Lung (tissue), 12 donors: ENCODE data around the gene CAMSAP3. TPM values are rescaled to one million over a fixed set of nuclear protein-coding genes. Genes with fewer than 3 reads are reported as not detected.
A peak's percentile ranks its signal among the peaks of the same experiment; 100 is the strongest.

ENCODE experiments used
- ATAC-seq: fragments of 200-7000 bp; cut with Tn5 transposase; one replicate; pipeline ENCODE4 v1.9.1; 2020; ENCODE audit warnings: moderate number of reproducible peaks; ENCODE audit not compliant: insufficient read depth, low FRiP score
- DNase-seq, 3 donors: peaks; one replicate each; pipeline ENCODE4 v3.0.0-alpha.2; 2013 to 2017
- H3K27ac ChIP-seq, 2 donors: one replicate each; pipeline ENCODE4 v1.5.1; 2013; ENCODE audit warnings: mild to moderate bottlenecking in 2 of 2, moderate library complexity in 2 of 2, control low read depth in 1 of 2, inconsistent platforms in 1 of 2, low read depth in 1 of 2, low read length in 1 of 2
- H3K27me3 ChIP-seq, 3 donors: one replicate each; pipeline ENCODE4 v1.5.1; 2013; ENCODE audit warnings: low read length in 2 of 3; ENCODE audit not compliant: control insufficient read depth in 3 of 3, insufficient read depth in 3 of 3
- H3K36me3 ChIP-seq, 4 donors: one replicate each; pipeline ENCODE4 v1.5.1; 2013; ENCODE audit warnings: low read length in 4 of 4, mild to moderate bottlenecking in 1 of 4, moderate library complexity in 1 of 4; ENCODE audit not compliant: control insufficient read depth in 4 of 4, insufficient read depth in 4 of 4
- H3K4me1 ChIP-seq, 5 donors: one replicate each; pipeline ENCODE4 v1.5.1; 2013; ENCODE audit warnings: low read length in 5 of 5, mild to moderate bottlenecking in 2 of 5, moderate library complexity in 1 of 5; ENCODE audit not compliant: control insufficient read depth in 5 of 5, insufficient read depth in 5 of 5
- H3K4me3 ChIP-seq: one replicate; pipeline ENCODE4 v1.5.1; 2013; ENCODE audit warnings: mild to moderate bottlenecking, control low read depth, moderate library complexity
- H3K9ac ChIP-seq, 2 donors: one replicate each; pipeline ENCODE4 v1.5.1; 2013; ENCODE audit warnings: low read length in 2 of 2, control low read depth in 1 of 2; ENCODE audit not compliant: insufficient read depth in 1 of 2
- H3K9me3 ChIP-seq, 4 donors: one replicate each; pipeline ENCODE4 v1.5.1; 2013; ENCODE audit warnings: low read length in 3 of 4, mild to moderate bottlenecking in 1 of 4, moderate library complexity in 1 of 4; ENCODE audit not compliant: control insufficient read depth in 4 of 4, insufficient read depth in 3 of 4
- CTCF ChIP-seq: IDR thresholded peaks from 2 replicates; pipeline ENCODE4 v1.5.1; 2012; ENCODE audit warnings: mild to moderate bottlenecking; ENCODE audit errors: control extremely low read depth, extremely low read depth
- WGBS, 2 donors: extraction: QIAGEN DNeasy Blood & Tissue Kit; methylation state at CpG; one replicate each; pipeline ENCODE4 v1.1.7; 2013; 5-methylcytosine and 5-hydroxymethylcytosine counted together
- polyA plus RNA-seq, 2 donors: library from polyadenylated mRNA; stranded (reverse); fragments of 200-250 nt; gene quantifications; one replicate each; pipeline ENCODE4 v1.2.1, GENCODE V29; 2013
- total RNA-seq, 2 donors: library from RNA; depleted of rRNA in 1 of 2; stranded (reverse); fragments of >200 nt in 1 of 2; gene quantifications; one replicate each; pipeline ENCODE4 v1.2.1, GENCODE V29; 2014 to 2021
- donor health status: control.
- donor health status: control.
- donor health status: Bipolar disorder and iron deficiency.
- donor health status: healthy.
- donor health status: DM: yes; HTN: yes; CAD: no.

CAMSAP3 gene
- total and polyA plus RNA-seq, 4 donors, result 9.2 to 30.4 (median 19.2) TPM

- peak within 1 kb of the TSS in 1 of 2 donors; percentile 86 for H3K27ac ChIP-seq
- H3K27me3 ChIP-seq, result peaks cover 0 to 3% (median 0%) of the 10 kb centered on the region in 3 donors
- peak within 1 kb of the TSS; percentile 51 for H3K4me3 ChIP-seq
- ATAC-seq, result peak; percentile 93
- H3K9me3 ChIP-seq, result peaks cover 0 to 2% (median 0%) of the 10 kb centered on the region in 4 donors
- no peak for TF ChIP-seq CTCF
- peaks cover 0 to 12% (median 3%) of the 10 kb centered on the region in 4 donors for H3K36me3 ChIP-seq
- WGBS, 2 donors, result 4 to 7% methylated on average over 43 to 61 of the region's 61 CpGs
- peak; percentile 33 to 76 (median 59) for DNase-seq
- H3K9ac ChIP-seq, result peak within 1 kb of the TSS; percentile 1 to 37
- peaks cover 0 to 12% (median 0%) of the 10 kb centered on the region in 5 donors for H3K4me1 ChIP-seq
Measured at GRCh38 chr19:7636691-7637373, 41.2 kb downstream of the CAMSAP3 start, which contains the start of gene STXBP2. STXBP2 (plus strand) TSS chr19:7637110; CDS start chr19:7637150, 40 bp downstream.

DNA sequence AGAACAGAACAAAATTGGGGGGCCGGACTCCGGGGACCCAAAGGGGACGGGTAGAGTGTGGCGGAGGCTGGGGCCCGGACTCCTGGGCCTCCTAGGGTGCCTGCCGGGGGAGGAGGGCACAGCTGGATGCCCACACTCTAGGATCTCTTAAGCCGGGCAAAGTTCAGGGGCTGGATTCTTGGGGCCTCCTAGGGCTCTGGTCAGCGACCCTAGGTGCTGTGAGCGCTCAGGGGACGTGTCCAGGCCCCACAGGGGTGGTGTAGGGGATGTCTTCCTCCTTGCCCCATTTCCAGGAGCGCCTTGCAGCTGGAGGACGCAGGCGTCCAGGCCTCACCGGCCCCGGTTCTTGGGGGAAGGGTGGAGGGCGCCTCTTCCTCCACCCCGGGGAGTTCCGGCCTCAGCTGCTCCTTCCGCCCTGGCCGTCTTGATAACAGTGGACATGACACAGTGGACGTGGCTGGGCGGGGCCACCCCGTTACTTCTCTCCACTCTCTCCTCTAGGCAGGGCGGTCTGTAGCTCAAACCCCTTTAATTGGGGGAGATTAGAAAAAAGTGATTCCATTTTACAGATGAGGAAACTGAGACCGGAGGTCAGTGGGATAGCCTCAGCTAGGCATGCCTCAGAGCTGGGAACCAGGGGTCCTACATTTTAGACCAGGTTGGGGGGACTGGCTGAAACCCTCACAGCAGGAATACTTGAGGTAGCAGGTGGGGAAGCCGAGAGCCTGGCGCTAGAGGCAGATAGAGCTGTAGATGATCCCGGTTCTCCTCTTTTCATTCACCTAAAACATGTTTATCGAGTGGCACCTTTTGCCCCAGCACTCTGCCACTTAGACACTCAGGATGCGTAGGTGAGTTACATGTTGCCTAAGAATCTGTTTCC is 42.0 kb downstream of the CAMSAP3 start:
- no peak for TF ChIP-seq CTCF
- WGBS, 2 donors, result 26 to 29% methylated on average over 30 of the region's 30 CpGs
- Histone ChIP-seq H3K4me1 (peaks cover 0 to 12% (median 0%) of the 10 kb centered on the region in 5 donors), H3K4me3 (peak overlapping the region; percentile 51), H3K27me3 (peaks cover 0 to 3% (median 0%) of the 10 kb centered on the region in 3 donors), H3K9me3 (peaks cover 0 to 2% (median 0%) of the 10 kb centered on the region in 4 donors), H3K9ac (peak overlapping the region; percentile 1 to 37), H3K36me3 (peaks cover 0 to 9% (median 3%) of the 10 kb centered on the region in 4 donors), H3K27ac (peak overlapping the region in 1 of 2 donors; percentile 86)
- no peak for DNase-seq
- ATAC-seq, result peak; percentile 70

DNA sequence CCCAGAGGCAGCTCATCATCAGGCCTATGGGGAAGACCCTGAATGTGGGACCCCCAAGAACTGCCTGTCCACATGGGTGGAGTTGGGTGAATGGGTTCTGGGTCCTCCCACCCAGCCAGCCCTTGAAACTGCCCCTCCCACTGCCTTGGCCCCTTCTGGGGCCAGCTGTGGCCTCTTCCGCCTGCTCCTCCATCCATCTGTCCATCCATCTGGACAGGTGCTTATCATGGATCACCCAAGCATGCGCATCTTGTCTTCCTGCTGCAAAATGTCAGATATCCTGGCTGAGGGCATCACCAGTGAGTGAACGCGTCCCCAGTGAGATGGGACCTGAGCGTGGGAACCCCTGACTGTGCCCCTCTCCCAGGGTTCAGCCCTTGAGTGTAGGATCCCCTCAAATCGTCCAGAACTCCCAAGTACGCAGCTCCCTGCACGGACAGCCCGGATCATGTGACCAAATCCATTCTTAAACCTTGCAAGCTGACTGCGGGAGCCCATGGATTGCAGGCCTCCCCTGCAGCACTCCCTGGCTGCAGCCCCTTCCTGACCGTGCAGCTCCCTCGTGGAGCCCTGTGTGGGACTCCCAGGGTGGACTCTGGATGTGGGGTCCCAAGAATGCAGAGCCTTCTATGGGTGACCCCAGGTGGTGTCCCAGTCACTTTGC is 43.3 kb downstream of the CAMSAP3 start:
- Histone ChIP-seq H3K27ac (no peak overlapping the region), H3K4me1 (peaks cover 0 to 16% (median 0%) of the 10 kb centered on the region in 5 donors), H3K4me3 (no peak overlapping the region), H3K9ac (no peak overlapping the region), H3K27me3 (peaks cover 0 to 3% (median 0%) of the 10 kb centered on the region in 3 donors), H3K36me3 (peaks cover 0 to 10% (median 3%) of the 10 kb centered on the region in 4 donors), H3K9me3 (peaks cover 0 to 2% (median 0%) of the 10 kb centered on the region in 4 donors)
- ATAC-seq, result no peak
- DNase-seq, result no peak
- no peak for TF ChIP-seq CTCF
- WGBS, 2 donors, result 73 to 87% methylated on average over 12 of the region's 12 CpGs
